HS-5 (cell line): Measurements from ENCODE around the gene PAOX.

Experiments used
- DNase-seq: peaks from one replicate; pipeline ENCODE4 v3.0.0-alpha.2; 2012; ENCODE audit warnings: low read depth

Gene PAOX

GRCh38 chr10:133350283-133350949, 28.6 kb upstream of the PAOX start:
- DNase-seq = no peak

DNA sequence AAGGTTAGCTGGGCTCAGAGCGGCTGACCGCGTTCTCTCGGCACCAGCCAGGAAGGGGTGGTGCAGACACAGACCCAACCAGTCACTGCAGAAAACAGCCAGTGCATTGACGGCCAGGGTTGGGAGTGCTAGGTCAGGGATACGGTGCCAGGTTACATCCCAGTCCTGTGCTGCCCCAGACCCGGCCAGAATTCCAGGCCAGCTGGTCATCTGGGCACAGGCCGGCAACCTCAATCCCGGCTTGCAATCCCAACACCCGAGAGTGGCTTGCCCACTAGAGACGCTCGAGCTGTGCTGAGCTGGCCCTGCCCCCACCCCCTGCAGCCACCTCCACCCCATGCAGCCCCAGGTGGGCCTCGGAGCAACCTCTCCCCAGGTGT, 28.1 kb upstream of the PAOX start:
- DNase-seq = no peak

DNA sequence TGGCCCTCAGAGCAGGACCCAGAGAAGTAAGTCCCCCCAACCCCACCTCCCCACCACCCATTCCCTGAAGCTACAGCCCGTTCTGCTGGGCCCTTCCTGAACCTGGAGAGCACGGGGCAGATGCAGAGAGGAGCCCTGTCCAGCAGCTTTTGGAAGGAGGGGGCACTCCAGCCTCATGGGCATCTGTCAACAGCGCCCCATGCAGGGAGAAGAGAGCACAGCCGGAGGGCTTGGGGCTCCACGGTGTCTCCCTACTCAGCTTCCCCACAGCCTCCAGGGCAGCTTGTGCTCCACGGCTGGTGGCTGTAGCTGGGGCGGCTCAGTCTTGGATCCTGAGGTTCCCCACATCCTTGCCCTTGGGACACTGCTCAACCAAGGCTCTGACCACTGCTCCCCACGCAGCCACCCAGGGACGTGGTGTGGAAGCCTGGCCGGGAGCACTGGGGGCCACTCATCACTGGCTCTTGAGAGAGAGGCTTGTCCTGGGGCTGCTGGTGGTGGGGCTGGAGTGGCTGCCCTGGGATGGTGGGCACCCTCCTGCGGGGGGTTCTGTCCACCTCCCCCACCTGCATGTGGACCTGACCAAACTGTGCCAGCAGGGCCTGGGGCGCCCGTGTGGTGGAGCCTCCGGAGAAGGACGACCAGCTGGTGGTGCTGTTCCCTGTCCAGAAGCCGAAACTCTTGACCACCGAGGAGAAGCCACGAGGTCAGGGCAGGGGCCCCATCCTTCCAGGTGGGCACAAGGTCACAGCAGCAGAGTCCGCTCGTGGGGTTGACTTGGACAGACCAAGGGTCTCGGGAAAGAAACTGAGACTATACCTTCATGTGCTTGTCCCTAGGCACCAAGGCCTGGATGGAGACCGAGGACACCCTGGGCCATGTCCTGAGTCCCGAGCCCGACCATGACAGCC, 27.4 kb upstream of the PAOX start:
- no peak for DNase-seq

DNA sequence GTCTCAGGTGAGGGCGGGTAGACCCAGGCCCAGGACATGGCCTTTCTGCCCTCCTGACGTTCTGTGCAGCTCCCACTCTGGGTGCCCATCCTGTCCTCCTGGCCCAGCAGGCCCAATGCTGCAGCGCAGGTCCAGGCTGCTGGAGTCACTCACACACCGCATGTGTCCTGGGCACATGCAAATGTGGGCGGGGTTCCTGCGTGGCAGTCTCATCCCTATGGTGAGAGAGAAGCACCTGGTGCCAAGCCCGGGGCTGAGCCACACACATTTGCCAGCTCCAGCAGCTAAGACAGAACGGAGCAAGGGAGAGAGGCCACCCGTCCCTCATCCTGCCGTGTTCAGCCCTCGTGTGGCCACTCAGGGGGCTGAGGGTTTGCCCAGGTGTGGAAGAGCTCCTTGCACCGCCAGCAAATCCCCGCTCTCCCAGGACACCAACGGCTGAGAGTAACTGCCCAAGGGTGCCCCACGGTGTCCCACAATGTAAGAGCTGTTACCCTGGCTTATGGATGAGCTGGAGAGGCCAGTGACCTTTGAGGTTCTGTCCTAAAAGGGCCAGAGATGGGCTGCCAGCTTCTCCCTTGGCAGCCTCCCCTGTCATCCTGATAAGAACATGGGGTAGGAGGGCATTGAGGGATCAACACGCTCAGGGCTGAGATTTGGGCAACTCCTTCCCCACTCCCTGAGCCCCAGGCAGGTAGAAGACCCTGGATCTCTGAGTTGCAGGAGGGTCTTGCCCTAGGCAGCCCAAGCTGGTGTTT, 25.7 kb upstream of the PAOX start:
- DNase-seq = no peak

- DNase-seq = no peak
Observed at GRCh38 chr10:133353988-133354605, 25.0 kb upstream of the PAOX start.

GRCh38 chr10:133354672-133355240, 24.3 kb upstream of the PAOX start:
- DNase-seq = no peak

DNA sequence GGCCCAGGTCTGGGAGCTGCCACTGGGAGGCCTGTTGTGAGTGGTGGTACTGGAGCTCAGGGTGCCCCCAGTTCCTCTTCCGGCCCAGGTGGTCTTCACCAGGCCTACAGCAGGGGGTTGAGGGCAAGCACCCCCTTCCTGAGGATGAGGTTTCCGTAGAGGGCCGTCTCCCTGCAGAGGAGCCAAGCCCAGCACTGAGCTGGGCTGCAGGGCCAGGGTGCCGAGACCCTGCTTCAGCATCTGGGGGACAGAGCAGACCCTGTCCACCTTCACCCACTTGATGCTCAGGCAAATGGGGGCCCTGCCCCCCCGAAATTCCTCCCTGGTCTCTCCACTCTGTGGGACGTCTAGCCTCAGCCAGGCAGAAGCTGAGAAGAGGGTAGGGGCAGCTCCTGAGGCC, 23.8 kb upstream of the PAOX start:
- no peak for DNase-seq

DNA sequence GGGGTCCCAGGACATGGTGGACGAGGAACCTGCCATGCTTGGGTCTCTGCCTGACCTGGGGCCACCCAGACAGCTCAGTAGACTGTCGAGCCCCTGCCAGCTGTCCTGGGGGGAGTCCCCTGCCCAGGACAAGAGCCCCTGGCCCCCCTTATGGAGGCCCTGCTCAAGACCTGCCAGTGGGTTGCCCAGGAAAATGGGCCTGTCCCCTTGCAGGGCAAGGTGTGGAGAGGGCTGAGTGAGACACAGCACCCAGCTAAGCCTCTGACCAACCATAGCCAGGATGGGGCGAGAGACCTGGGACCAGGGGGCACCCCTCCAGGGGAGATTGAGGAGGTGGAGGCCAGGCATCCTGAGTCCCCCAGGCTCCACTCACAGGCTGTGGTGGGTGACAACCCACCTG, 23.1 kb upstream of the PAOX start:
- no peak for DNase-seq

DNA sequence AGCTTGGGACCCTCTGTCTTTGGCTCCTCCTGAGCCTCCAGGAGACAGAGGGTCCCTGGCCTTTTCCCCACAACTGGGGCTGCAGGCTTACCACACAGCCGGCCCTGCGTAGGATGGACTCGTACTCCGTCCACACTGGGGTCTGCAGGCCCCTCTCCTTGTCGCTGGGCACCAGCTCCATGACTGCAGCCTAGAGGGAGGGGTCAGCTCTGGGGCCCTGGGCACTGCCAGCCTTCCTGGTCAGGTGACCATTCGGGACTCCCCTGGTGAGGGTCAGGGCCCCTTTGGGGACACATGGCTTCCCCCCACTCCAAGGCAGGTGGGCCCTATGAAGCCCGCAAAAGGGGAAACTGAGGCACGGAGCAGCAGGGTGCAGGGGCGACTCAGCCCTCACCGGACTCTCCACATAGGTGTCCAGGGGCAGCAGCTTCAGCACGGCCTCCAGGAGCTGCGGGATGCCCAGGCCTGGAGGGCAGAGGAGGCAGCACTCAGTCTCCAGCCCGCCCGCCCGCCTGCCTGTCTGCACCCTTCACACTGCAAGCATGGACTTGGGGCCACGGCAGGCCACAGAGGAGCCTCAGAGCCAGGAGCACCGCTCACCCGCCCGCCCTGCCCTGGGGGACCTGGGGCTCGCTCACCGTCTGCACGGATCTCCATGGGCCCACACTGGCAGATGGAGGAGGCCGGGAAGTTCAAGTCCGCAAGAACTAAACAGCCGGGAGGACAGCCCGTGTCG, 22.3 kb upstream of the PAOX start:
- DNase-seq = no peak

DNA sequence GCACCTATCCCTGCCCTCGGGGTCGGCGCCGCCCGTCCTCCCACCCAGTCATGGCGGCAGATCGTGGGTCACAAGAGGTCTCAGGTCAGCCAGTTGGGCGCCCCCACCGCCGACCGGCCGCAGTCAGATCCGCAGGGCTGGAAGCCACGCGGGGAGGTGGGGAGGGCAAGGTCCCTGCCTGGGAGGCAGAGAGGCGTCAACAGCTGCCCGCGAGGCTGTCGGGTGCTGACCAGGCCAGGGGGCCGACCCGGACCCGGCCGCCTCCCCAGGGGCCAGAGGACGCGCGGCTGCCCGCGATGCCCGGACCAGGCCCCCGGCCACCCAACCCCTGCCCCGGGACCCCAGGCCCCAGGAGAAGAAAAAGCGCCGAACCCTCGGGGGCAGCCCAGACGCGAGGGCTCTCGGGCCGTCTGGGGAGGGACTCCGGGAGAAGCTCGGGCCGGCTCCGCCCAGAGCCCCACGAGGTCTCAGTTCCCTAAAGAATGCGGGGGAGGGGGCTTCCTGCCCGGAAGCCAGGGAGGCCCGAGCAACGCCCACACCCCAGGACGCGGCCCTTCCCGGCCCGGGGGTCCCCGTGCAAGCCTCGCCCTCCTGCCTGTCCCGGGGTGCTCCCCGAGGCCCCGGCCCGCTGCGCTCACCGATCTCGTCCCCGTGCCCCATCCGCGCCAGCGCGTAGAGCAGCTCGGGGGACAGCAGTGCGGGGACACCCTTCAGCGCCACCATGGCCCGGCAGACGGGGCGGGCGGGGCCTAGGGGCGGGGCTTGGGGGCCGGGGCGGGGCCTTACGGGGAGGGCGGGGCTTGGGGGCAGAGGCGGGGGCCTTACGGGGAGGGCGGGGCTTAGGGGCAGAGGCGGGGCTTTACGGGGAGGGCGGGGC, 21.5 kb upstream of the PAOX start, which contains the start of gene FUOM:
Gene FUOM (minus strand): TSS at position 735 of the 877 bp plus-strand sequence. CDS start 12 bp downstream, at position 723.
- no peak for DNase-seq

DNA sequence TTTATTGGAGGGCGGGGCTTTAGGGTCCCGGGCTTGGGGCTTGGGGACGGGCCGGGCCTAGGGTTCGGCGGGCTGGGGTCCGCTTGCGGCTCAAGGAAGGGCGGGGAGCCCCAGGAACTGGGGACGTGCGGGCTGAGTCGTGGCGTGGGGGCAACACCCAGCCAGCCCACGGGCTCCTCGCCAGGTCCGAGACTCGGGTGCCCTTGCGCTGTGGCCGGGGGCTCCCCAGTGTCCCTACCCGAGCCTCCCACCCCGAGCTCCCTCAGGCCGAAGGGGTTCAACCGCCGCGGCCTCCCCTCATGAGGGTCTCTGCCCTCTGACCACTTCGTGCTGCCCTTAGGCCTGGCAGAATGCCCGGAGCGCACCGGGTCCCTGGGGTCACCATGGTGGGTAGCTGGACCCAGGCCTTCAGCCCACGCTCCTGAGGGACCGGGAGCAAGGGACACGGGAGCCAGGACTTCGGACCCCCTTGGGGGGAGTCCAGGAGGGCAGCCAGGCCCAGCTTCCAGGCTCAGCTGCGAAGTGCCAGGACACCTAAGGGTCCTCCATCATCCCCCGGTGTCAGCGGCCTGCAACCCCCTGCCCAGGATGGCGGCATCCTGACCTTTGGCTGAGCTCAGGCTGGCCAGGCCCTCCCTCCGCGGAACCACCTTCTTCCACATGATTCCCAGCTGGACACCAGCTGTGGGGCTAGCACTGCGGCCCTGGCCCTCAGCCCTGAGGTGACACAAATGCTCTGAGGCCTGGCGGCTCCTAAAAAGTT, 20.7 kb upstream of the PAOX start:
- no peak for DNase-seq

DNA sequence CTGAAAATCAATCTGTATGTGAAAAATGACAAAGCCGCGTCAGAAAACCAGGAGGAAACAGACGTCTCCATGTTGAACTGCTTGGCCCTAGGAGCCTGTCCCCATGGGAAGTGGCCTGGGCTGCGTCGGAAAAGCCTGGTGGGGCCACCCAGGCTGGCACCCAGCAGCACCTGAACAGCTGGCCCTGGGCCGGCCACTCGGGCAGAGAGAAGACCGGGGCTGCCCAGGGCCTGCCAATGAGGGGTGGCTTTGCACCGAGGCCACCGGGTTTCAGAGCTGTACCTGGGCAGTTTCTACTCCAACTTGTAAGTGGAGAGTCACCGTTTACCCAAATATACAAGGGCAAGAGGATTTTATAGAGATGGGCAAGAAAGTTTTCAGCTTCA, 20.1 kb upstream of the PAOX start:
- no peak for DNase-seq

DNA sequence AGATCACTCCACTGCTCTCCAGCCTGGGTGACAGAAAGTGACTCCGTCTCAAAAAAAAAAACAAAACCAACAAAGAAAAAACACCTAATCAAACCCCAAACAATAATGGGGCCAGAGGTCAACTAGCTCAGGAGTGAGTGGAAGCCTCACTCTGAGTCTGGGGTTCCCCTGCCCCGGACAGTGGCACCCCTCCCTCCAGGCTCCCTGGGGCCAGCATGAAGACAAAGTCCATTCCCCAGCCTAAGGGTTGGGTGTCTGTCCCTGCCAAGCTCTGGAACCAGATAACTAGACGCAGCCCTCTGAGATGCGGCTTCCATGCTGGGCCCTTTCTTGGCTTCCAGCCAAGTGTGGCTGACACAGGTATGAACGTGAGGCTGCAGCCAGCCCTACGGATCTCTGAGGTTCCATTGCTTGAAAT, 19.5 kb upstream of the PAOX start:
- no peak for DNase-seq

- no peak for DNase-seq
Observed at GRCh38 chr10:133359972-133360610, 19.0 kb upstream of the PAOX start.

DNA sequence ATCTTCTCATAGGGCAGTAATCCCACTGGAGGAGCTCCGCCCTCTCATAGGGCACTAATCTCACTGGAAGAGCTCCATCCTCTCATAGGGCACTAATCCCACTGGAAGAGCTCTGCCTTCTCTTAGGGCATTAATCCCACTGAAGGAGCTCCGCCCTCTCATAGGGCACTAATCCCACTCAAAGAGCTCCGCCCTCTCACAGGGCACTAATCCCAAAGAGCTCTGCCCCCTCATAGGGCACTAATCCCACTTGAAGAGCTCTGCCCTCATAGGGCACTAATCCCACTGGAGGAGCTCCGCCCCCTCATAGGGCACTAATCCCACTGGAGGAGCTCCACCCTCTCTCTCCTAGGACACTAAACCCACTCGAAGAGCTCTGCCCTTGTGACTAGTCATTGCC, 17.8 kb upstream of the PAOX start:
- no peak for DNase-seq

DNA sequence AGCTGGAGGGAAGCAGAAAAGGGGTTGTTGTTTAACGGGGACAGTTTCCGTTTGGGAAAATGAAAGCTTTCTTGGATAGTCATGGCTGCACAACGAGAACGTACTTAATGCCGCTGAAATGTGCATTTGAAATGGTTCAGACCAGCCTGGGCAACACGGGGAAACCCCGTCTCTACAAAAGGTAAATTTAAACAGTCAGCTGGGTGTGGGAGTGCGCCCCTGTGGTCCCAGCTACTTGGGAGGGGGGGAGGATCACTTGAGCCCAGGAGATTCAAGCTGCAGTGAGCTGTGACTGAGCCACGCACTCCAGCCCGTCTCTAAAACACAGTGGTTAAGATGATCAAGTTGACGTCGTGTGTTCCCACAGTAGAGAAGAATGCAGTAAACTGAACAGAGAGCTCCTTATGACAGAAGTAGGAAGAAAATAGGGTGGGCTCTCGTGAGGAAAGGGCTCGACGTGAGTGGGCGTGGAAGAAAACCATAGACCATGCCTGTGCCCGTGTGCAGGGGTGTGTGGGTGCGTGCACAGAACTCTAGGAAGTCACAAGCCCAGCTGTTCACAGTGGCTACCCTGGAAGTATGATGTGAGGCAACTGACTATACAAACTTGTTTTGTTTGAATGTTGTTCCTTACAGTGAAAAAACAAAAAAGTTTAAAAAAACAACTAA, 17.2 kb upstream of the PAOX start:
- DNase-seq = no peak

DNA sequence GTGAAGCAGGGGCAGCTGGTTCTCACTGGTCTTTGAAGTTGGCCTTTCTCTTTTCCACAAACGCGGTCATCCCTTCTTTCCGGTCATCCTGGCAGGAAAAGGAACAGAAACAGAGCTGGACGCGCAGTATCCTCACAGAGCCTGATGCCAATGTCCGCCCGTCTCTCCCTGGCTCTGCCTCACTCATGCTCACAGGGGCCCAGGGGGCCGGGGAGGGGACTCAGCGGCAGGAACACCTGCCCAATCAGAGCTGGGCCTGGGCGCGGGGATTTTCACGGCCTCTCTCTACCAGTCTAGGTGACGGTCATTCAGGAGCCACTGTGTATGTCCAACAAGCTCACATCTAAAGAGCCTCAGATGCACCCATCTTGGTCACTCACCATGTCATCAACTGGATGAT, 16.2 kb upstream of the PAOX start:
- DNase-seq = no peak

GRCh38 chr10:133364645-133365431, 14.2 kb upstream of the PAOX start:
- DNase-seq = no peak
